Loucy (cell line): Measurements from ENCODE around the gene TXNDC12.

ENCODE experiments used
- H2AFZ ChIP-seq: fragments of 200-600 bp; sonication (generic); 2 replicates; pipeline ENCODE4 v1.6.0; 2016; ENCODE audit warnings: antibody characterized with exemption, mild to moderate bottlenecking, low read length, moderate library complexity
- H3F3A ChIP-seq: fragments of 200-600 bp; 2 replicates; pipeline ENCODE4 v1.6.0; 2016; ENCODE audit warnings: antibody characterized with exemption, low read depth, mild to moderate bottlenecking
- H3K27me3 ChIP-seq: fragments of 200-600 bp; sonication (generic); 2 replicates; pipeline ENCODE4 v1.6.1; 2014; ENCODE audit warnings: low read length, mild to moderate bottlenecking; ENCODE audit not compliant: insufficient read depth, poor library complexity, severe bottlenecking
- H3K36me3 ChIP-seq: fragments of 200-600 bp; sonication (generic); 2 replicates; pipeline ENCODE4 v1.6.1; 2016; ENCODE audit warnings: low read length; ENCODE audit not compliant: insufficient read depth
- H3K4me1 ChIP-seq: fragments of 200-600 bp; sonication (generic); 2 replicates; pipeline ENCODE4 v1.5.1; 2014; ENCODE audit warnings: low read length, mild to moderate bottlenecking; ENCODE audit not compliant: insufficient read depth, poor library complexity, severe bottlenecking
- H3K4me2 ChIP-seq: fragments of 200-600 bp; sonication (generic); 2 replicates; pipeline ENCODE4 v1.6.0; 2014; ENCODE audit warnings: antibody characterized with exemption, low read length, low read depth, mild to moderate bottlenecking; ENCODE audit not compliant: poor library complexity, severe bottlenecking
- H3K4me3 ChIP-seq: fragments of 200-600 bp; sonication (generic); 2 replicates; pipeline ENCODE4 v1.5.1; 2014; ENCODE audit warnings: low read length, mild to moderate bottlenecking, mixed read lengths; ENCODE audit not compliant: poor library complexity, severe bottlenecking
- H3K79me2 ChIP-seq: fragments of 200-600 bp; sonication (generic); 2 replicates; pipeline ENCODE4 v1.6.1; 2014; ENCODE audit warnings: low read length; ENCODE audit not compliant: insufficient read depth
- H3K9ac ChIP-seq: fragments of 200-600 bp; sonication (generic); 2 replicates; pipeline ENCODE4 v1.6.0; 2014; ENCODE audit warnings: mild to moderate bottlenecking, low read depth, low read length, moderate library complexity; ENCODE audit not compliant: poor library complexity, severe bottlenecking
- H3K9me2 ChIP-seq: fragments of 200-600 bp; sonication (generic); replicated peaks from 2 replicates; pipeline ENCODE4 v1.6.1; 2016; ENCODE audit warnings: low read depth, low read length, mixed read lengths
- H3K9me3 ChIP-seq: fragments of 200-600 bp; sonication (generic); 2 replicates; pipeline ENCODE4 v1.6.1; 2014; ENCODE audit warnings: mild to moderate bottlenecking, antibody characterized with exemption, low read length, low read depth; ENCODE audit not compliant: insufficient read depth
- H4K20me1 ChIP-seq: fragments of 200-600 bp; sonication (generic); 2 replicates; pipeline ENCODE4 v1.6.0; 2014; ENCODE audit warnings: antibody characterized with exemption, low read length, mild to moderate bottlenecking; ENCODE audit not compliant: insufficient read depth, poor library complexity, severe bottlenecking
- EZH2phosphoT487 ChIP-seq: fragments of 200-600 bp; IDR thresholded peaks from 2 replicates; pipeline ENCODE4 v1.6.1; 2018; ENCODE audit warnings: antibody characterized with exemption, mild to moderate bottlenecking, moderate library complexity, borderline replicate concordance
- TF ChIP-seq, protein P1 (sequence below): fragments of 200-600 bp; sonication (generic); conservative IDR thresholded peaks from 2 replicates; pipeline ENCODE4 v1.5.1; 2014; ENCODE audit warnings: mild to moderate bottlenecking, antibody characterized with exemption, low read length

The TXNDC12 gene

DNA sequence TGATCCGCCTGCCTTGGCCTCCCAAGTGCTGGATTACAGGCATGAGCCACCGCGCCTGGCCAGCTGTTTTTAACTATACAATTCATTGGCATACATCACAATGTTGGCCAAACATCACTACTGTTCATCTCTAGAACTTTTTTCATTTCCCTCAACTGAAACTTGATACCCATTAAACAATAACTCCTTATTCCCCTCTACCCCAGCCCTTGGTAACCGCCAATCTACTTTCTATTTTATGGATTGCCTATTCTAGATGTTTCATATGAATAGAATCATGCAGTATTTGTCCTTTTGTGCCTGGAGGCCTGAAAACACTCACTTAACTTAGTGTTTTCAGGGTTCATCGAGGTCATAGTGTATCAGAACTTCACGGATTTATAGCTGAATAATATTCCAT lies 17.3 kb upstream of the TXNDC12 start:
- Histone ChIP-seq H3K9ac (no peak overlapping the region), H3K79me2 (peaks cover 79% of the 10 kb centered on the region), H3K36me3 (peaks cover 49% of the 10 kb centered on the region; the same call in 1 of the 2 replicates), H2AFZ (no peak overlapping the region), H3K9me3 (no peaks in the 10 kb centered on the region), H3K4me2 (no peak overlapping the region), H3K27me3 (no peaks in the 10 kb centered on the region), H3K4me3 (no peak overlapping the region), H3K9me2 (no peaks in the 10 kb centered on the region), H3F3A (no peaks in the 10 kb centered on the region), H4K20me1 (peaks cover 39% of the 10 kb centered on the region), H3K4me1 (peaks cover 9% of the 10 kb centered on the region)
- TF ChIP-seq, protein P1, sequence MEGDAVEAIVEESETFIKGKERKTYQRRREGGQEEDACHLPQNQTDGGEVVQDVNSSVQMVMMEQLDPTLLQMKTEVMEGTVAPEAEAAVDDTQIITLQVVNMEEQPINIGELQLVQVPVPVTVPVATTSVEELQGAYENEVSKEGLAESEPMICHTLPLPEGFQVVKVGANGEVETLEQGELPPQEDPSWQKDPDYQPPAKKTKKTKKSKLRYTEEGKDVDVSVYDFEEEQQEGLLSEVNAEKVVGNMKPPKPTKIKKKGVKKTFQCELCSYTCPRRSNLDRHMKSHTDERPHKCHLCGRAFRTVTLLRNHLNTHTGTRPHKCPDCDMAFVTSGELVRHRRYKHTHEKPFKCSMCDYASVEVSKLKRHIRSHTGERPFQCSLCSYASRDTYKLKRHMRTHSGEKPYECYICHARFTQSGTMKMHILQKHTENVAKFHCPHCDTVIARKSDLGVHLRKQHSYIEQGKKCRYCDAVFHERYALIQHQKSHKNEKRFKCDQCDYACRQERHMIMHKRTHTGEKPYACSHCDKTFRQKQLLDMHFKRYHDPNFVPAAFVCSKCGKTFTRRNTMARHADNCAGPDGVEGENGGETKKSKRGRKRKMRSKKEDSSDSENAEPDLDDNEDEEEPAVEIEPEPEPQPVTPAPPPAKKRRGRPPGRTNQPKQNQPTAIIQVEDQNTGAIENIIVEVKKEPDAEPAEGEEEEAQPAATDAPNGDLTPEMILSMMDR: no peak
- no peak for TF ChIP-seq EZH2phosphoT487

DNA sequence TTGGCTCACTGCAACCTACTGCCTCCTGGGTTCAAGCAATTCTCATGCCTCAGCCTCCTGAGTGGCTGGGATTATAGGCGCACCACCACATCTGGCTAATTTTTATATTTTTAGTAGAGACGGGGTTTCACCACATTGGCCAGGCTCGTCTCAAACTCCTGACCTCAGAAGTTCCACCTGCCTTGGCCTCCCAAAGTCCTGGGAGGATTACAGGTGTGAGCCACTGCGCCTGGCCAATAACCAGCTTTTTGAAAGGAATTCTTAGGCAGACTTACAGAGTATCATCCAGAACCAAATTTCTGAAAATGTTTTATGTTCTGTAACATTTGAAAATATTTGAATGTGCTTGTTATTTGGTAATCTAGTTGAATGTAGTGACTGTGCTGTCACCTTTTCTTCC lies 15.7 kb upstream of the TXNDC12 start:
- Histone ChIP-seq H3K9me2 (no peaks in the 10 kb centered on the region), H3K9me3 (no peaks in the 10 kb centered on the region), H3K4me1 (peaks cover 13% of the 10 kb centered on the region), H3K4me2 (no peak overlapping the region), H3K27me3 (no peaks in the 10 kb centered on the region), H3F3A (no peaks in the 10 kb centered on the region), H3K4me3 (no peak overlapping the region), H3K36me3 (peaks cover 53% of the 10 kb centered on the region; the same call in 1 of the 2 replicates), H4K20me1 (peaks cover 44% of the 10 kb centered on the region), H3K79me2 (peaks cover 70% of the 10 kb centered on the region), H3K9ac (no peak overlapping the region), H2AFZ (no peak overlapping the region)
- no peak for TF ChIP-seq EZH2phosphoT487
- TF ChIP-seq, protein P1: no peak

DNA sequence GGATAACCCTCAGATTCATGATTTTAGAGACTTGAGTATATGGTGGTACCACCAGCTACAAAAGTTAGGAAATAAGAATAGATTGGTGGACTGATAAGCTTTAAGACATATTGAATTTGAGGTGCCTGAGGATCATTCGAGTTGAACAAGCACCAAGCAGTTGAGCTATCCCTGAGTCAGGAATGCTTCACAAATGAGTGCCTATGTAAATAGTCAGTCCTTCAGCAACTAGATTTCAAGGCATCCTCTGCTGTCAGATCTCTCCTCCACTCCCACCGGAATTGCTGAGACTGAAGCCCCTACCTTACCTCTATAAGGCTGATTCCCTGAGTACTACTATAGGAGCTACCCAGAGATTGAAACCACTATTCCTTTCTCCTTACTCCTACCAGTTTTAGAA lies 8.2 kb upstream of the TXNDC12 start:
- H3K9ac ChIP-seq: no peak overlapping the region
- no peaks in the 10 kb centered on the region for H3K9me3 ChIP-seq
- no peak overlapping the region for H2AFZ ChIP-seq
- no peaks in the 10 kb centered on the region for H3K9me2 ChIP-seq
- H3K4me1 ChIP-seq: peaks cover 34% of the 10 kb centered on the region
- peaks cover 74% of the 10 kb centered on the region for H3K79me2 ChIP-seq
- H3K27me3 ChIP-seq: no peaks in the 10 kb centered on the region
- peaks cover 69% of the 10 kb centered on the region for H4K20me1 ChIP-seq
- peak overlapping the region; percentile 31 for H3K4me2 ChIP-seq
- peaks cover 63% of the 10 kb centered on the region; the same call in 1 of the 2 replicates for H3K36me3 ChIP-seq
- peak overlapping the region; percentile 14 for H3K4me3 ChIP-seq
- H3F3A ChIP-seq: no peaks in the 10 kb centered on the region
- TF ChIP-seq, protein P1: no peak
- no peak for TF ChIP-seq EZH2phosphoT487
